ENCODE data around the gene MAMDC2. TPM values are rescaled to one million over a fixed set of nuclear protein-coding genes. Genes with fewer than 3 reads are reported as not detected.

Gene MAMDC2
- total and polyA plus RNA-seq, 12 donors = 0.83 to 15.7 (median 5.0) TPM

- 82 to 86% (median 84%) methylated on average over 3 of the region's 3 CpGs for WGBS, 4 donors
- Histone ChIP-seq H3K27ac (no peak overlapping the region), H3K27me3 (no peaks in the 10 kb centered on the region), H3K9me3 (replicated peaks in 1 of 3) (no peaks in the 10 kb centered on the region), H3K36me3 (replicated peaks in 1 of 2) (no peaks in the 10 kb centered on the region), H3K4me1 (replicated peaks in 1 of 2) (peaks cover 0 to 7% of the 10 kb centered on the region in 2 donors), H3K4me3 (no peak overlapping the region)
- DNase-seq = no peak
- TF ChIP-seq POLR2A (IDR thresholded peaks at IDR 0.05) (no peak), CTCF (IDR thresholded peaks at IDR 0.05) (no peak)
- intact Hi-C loops (cut with DNase I) = no loop called here
These were observed 64.5 kb downstream of the MAMDC2 start for GRCh38 chr9:70108181-70108580.

- Histone ChIP-seq H3K27ac (no peak overlapping the region), H3K36me3 (replicated peaks in 1 of 2) (no peaks in the 10 kb centered on the region), H3K9me3 (replicated peaks in 1 of 3) (no peaks in the 10 kb centered on the region), H3K4me3 (no peak overlapping the region), H3K27me3 (no peaks in the 10 kb centered on the region), H3K4me1 (replicated peaks in 1 of 2) (peaks cover 0 to 7% of the 10 kb centered on the region in 2 donors)
- no peak for DNase-seq
- 51 to 56% (median 55%) methylated on average over 6 of the region's 6 CpGs for WGBS, 4 donors
- intact Hi-C loops (cut with DNase I) = loop anchor here (5.0 kb wide), 1 partner anchor 138 kb away; no protein-coding TSS in a partner anchor
- no peak for TF ChIP-seq POLR2A (IDR thresholded peaks at IDR 0.05)
- TF ChIP-seq CTCF (IDR thresholded peaks at IDR 0.05) = no peak
These were observed 66.8 kb downstream of the MAMDC2 start for GRCh38 chr9:70110194-70111041.

- Histone ChIP-seq H3K27ac (no peak overlapping the region), H3K27me3 (no peaks in the 10 kb centered on the region), H3K4me1 (replicated peaks in 1 of 2) (peaks cover 0 to 7% of the 10 kb centered on the region in 2 donors), H3K9me3 (replicated peaks in 1 of 3) (no peaks in the 10 kb centered on the region), H3K4me3 (no peak overlapping the region), H3K36me3 (replicated peaks in 1 of 2) (no peaks in the 10 kb centered on the region)
- WGBS, 4 donors = 0 to 21% (median 18%) methylated on average over 1 to 4 of the region's 4 CpGs
- DNase-seq = peak; percentile 57 to 88 (median 79)
- no peak for TF ChIP-seq POLR2A (IDR thresholded peaks at IDR 0.05)
- peak; percentile 62 to 89 (median 74) for TF ChIP-seq CTCF (IDR thresholded peaks at IDR 0.05)
- intact Hi-C loops (cut with DNase I) = loop anchor here (5.0 kb wide), 1 partner anchor 139 kb away; no protein-coding TSS in a partner anchor
These were observed 67.5 kb downstream of the MAMDC2 start for GRCh38 chr9:70111042-70111602.

- Histone ChIP-seq H3K4me1 (replicated peaks in 1 of 2) (peaks cover 0 to 7% of the 10 kb centered on the region in 2 donors), H3K4me3 (no peak overlapping the region), H3K9me3 (replicated peaks in 1 of 3) (no peaks in the 10 kb centered on the region), H3K36me3 (replicated peaks in 1 of 2) (no peaks in the 10 kb centered on the region), H3K27ac (no peak overlapping the region), H3K27me3 (no peaks in the 10 kb centered on the region)
- TF ChIP-seq CTCF (IDR thresholded peaks at IDR 0.05) (no peak), POLR2A (IDR thresholded peaks at IDR 0.05) (no peak)
- WGBS, 4 donors = 67 to 80% (median 76%) methylated on average over 3 to 5 of the region's 5 CpGs
- no peak for DNase-seq
- intact Hi-C loops (cut with DNase I) = loop anchor here (5.0 kb wide), 1 partner anchor 139 kb away; no protein-coding TSS in a partner anchor
These were observed 68.1 kb downstream of the MAMDC2 start for GRCh38 chr9:70111641-70112236.

Measured in adrenal gland (tissue), 12 donors.